ENCODE measurements around the gene C2orf92. TPM values are rescaled to one million over a fixed set of nuclear protein-coding genes. Genes with fewer than 3 reads are reported as not detected.
"Not testable (repeated sequence)": the region's sequence is repeated elsewhere in the genome, so short reads cannot be mapped to it uniquely, and the experiment has no call there.

The C2orf92 gene
- total RNA-seq, 2 donors from 2014 or later = 21.3 to 47.1 TPM

- Histone ChIP-seq H3K4me1 (no peaks in the 10 kb centered on the region), H3K36me3 (replicated peaks in 1 of 2; ENCODE audit: insufficient read depth in 1 of 2, low read depth in 2 of 2) (no peaks in the 10 kb centered on the region), H3K9me3 (no peaks in the 10 kb centered on the region), H3K4me3 (no peak overlapping the region), H3K27me3 (no peaks in the 10 kb centered on the region), H3K27ac (no peak overlapping the region)
- ATAC-seq (no peak), DNase-seq (no peak)
- WGBS, 2 donors = 59 to 70% methylated on average over 8 to 11 of the region's 11 CpGs
- intact Hi-C loops (cut with DNase I) = no loop called here
- no peak for TF ChIP-seq CTCF (IDR thresholded peaks at IDR 0.05)
- no peak for TF ChIP-seq POLR2A (IDR thresholded peaks at IDR 0.05)
Measured at GRCh38 chr2:97706708-97707345, 37.3 kb downstream of the C2orf92 start.

GRCh38 chr2:97707362-97708047, 38.0 kb downstream of the C2orf92 start:
- no peaks in the 10 kb centered on the region for H3K27me3 ChIP-seq

GRCh38 chr2:97708048-97708380, 38.5 kb downstream of the C2orf92 start:
- ATAC-seq = no peak
- Histone ChIP-seq H3K4me3 (no peak overlapping the region), H3K36me3 (replicated peaks in 1 of 2; ENCODE audit: insufficient read depth in 1 of 2, low read depth in 2 of 2) (no peaks in the 10 kb centered on the region), H3K27ac (no peak overlapping the region), H3K27me3 (no peaks in the 10 kb centered on the region), H3K9me3 (no peaks in the 10 kb centered on the region), H3K4me1 (no peaks in the 10 kb centered on the region)
- WGBS, 2 donors = 89 to 100% methylated on average over 4 of the region's 4 CpGs
- TF ChIP-seq CTCF (IDR thresholded peaks at IDR 0.05) (no peak), POLR2A (IDR thresholded peaks at IDR 0.05) (no peak)
- no peak for DNase-seq
- intact Hi-C loops (cut with DNase I) = no loop called here

More at GRCh38 chr2:97707362-97708047, 38.0 kb downstream of the C2orf92 start:
- intact Hi-C loops (cut with DNase I) = no loop called here
- Histone ChIP-seq H3K36me3 (replicated peaks in 1 of 2; ENCODE audit: insufficient read depth in 1 of 2, low read depth in 2 of 2) (no peaks in the 10 kb centered on the region), H3K4me1 (no peaks in the 10 kb centered on the region), H3K27ac (no peak overlapping the region), H3K9me3 (no peaks in the 10 kb centered on the region), H3K4me3 (no peak overlapping the region)
- ATAC-seq (no peak), DNase-seq (peak in 2 of 4 donors; percentile 20 to 27)
- TF ChIP-seq POLR2A (IDR thresholded peaks at IDR 0.05) (no peak), CTCF (IDR thresholded peaks at IDR 0.05) (no peak)
- 46 to 80% methylated on average over 2 to 11 of the region's 11 CpGs for WGBS, 2 donors

- no peak overlapping the region for H3K4me3 ChIP-seq
- ATAC-seq (no peak), DNase-seq (no peak)
- 82 to 86% methylated on average over 7 to 8 of the region's 8 CpGs for WGBS, 2 donors
- H3K9me3 ChIP-seq = no peaks in the 10 kb centered on the region
- no peak overlapping the region for H3K27ac ChIP-seq
- no peaks in the 10 kb centered on the region for H3K36me3 ChIP-seq (replicated peaks in 1 of 2; ENCODE audit: insufficient read depth in 1 of 2, low read depth in 2 of 2)
- no peaks in the 10 kb centered on the region for H3K4me1 ChIP-seq
- H3K27me3 ChIP-seq = no peaks in the 10 kb centered on the region
- intact Hi-C loops (cut with DNase I) = no loop called here
- TF ChIP-seq CTCF (IDR thresholded peaks at IDR 0.05) (no peak), POLR2A (IDR thresholded peaks at IDR 0.05) (no peak)
Measured at GRCh38 chr2:97708608-97709007, 39.1 kb downstream of the C2orf92 start.

- ATAC-seq (no peak), DNase-seq (no peak)
- H3K4me3 ChIP-seq = no peak overlapping the region
- H3K27ac ChIP-seq = no peak overlapping the region
- no peaks in the 10 kb centered on the region for H3K27me3 ChIP-seq
- no peaks in the 10 kb centered on the region for H3K4me1 ChIP-seq
- no peaks in the 10 kb centered on the region for H3K9me3 ChIP-seq
- intact Hi-C loops (cut with DNase I) = no loop called here
- 72 to 76% methylated on average over 6 of the region's 6 CpGs for WGBS, 2 donors
- TF ChIP-seq POLR2A (IDR thresholded peaks at IDR 0.05) (no peak), CTCF (IDR thresholded peaks at IDR 0.05) (no peak)
- no peaks in the 10 kb centered on the region for H3K36me3 ChIP-seq (replicated peaks in 1 of 2; ENCODE audit: insufficient read depth in 1 of 2, low read depth in 2 of 2)
Measured at GRCh38 chr2:97711394-97711711, 41.8 kb downstream of the C2orf92 start.

GRCh38 chr2:97712175-97712574, 42.7 kb downstream of the C2orf92 start:
- H3K4me3 ChIP-seq; H3K27me3 ChIP-seq; ATAC-seq; H3K4me1 ChIP-seq; H3K27ac ChIP-seq; H3K36me3 ChIP-seq (replicated peaks in 1 of 2; ENCODE audit: insufficient read depth in 1 of 2, low read depth in 2 of 2); intact Hi-C loops (cut with DNase I); H3K9me3 ChIP-seq; DNase-seq: not testable (repeated sequence)
- 19 to 27% methylated on average over 9 of the region's 9 CpGs for WGBS, 2 donors
